Measurements from ENCODE around the gene CBFA2T3. TPM values are rescaled to one million over a fixed set of nuclear protein-coding genes. Genes with fewer than 3 reads are reported as not detected.
"Not testable (repeated sequence)": the region's sequence is repeated elsewhere in the genome, so short reads cannot be mapped to it uniquely, and the experiment has no call there.

Gene CBFA2T3
- total and polyA plus RNA-seq, 10 donors, result 8.4 to 59.8 (median 26.3) TPM

DNA sequence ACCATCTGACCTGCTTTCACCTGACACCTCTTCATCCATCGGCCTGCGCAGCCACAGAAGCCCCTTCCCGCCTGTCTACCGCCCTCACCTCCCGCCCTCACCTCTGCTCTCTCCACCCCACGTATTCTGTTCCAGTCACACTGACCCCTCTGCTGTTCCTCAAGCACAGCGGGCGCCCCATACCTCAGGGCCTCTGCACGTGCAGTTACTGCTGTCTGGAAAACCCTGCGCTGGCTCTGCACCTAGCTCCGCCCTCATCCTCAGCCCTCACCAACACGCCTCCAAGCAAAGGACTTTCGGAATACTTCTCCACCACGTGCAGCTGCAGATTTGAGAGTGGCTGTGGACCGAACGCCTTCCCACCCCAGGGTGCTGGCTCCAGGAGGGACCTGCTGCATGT lies 85.9 kb downstream of the CBFA2T3 start:
- no peak for DNase-seq
- Histone ChIP-seq H3K4me3 (no peak overlapping the region), H3K27me3 (replicated peaks in 1 of 7) (no peaks in the 10 kb centered on the region), H3K36me3 (peaks cover 0 to 88% (median 35%) of the 10 kb centered on the region in 6 donors), H3K27ac (no peak overlapping the region), H3K9me3 (no peaks in the 10 kb centered on the region), H3K4me1 (peaks cover 4 to 42% (median 22%) of the 10 kb centered on the region in 6 donors)
- intact Hi-C loops (cut with DNase I; ENCODE audit: low total_unique reads), result no loop called here
- WGBS, 5 donors, result 88 to 96% (median 92%) methylated on average over 16 of the region's 16 CpGs
- TF ChIP-seq POLR2AphosphoS5 (IDR thresholded peaks at IDR 0.05) (no peak), POLR2A (IDR thresholded peaks at IDR 0.05) (no peak)
- TF ChIP-seq, protein P1, sequence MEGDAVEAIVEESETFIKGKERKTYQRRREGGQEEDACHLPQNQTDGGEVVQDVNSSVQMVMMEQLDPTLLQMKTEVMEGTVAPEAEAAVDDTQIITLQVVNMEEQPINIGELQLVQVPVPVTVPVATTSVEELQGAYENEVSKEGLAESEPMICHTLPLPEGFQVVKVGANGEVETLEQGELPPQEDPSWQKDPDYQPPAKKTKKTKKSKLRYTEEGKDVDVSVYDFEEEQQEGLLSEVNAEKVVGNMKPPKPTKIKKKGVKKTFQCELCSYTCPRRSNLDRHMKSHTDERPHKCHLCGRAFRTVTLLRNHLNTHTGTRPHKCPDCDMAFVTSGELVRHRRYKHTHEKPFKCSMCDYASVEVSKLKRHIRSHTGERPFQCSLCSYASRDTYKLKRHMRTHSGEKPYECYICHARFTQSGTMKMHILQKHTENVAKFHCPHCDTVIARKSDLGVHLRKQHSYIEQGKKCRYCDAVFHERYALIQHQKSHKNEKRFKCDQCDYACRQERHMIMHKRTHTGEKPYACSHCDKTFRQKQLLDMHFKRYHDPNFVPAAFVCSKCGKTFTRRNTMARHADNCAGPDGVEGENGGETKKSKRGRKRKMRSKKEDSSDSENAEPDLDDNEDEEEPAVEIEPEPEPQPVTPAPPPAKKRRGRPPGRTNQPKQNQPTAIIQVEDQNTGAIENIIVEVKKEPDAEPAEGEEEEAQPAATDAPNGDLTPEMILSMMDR (IDR thresholded peaks at IDR 0.05 in 8 of 11, conservative IDR thresholded peaks at IDR 0.05 in 3 of 11), result no peak

DNA sequence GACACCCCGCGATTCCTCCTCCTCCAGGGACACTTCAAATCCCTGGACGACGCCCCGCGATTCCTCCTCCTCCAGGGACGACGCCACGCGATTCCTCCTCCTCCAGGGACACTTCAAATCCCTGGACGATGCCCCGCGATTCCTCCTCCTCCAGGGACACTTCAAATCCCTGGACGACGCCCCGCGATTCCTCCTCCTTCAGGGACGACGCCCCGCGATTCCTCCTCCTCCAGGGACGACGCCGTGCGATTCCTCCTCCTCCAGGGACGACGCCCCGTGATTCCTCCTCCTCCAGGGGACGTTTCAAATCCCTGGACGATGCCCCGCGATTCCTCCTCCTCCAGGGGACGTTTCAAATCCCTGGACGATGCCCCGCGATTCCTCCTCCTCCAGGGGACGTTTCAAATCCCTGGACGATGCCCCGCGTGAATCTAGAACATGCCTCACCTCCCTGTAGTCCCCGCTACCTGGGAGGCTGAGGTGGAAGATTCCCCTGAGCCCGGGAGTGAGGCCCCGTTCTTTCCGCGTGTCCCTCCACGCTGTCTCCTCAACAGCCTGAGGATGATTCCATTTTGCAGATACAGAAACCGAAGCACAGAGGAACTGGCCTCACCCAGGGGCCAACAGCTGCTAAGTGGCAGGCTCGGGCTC lies 87.2 kb downstream of the CBFA2T3 start:
- intact Hi-C loops (cut with DNase I; ENCODE audit: low total_unique reads); H3K27me3 ChIP-seq (replicated peaks in 1 of 7); H3K27ac ChIP-seq; H3K9me3 ChIP-seq; H3K4me3 ChIP-seq; DNase-seq: not testable (repeated sequence)
- WGBS, 5 donors, result 92 to 96% (median 94%) methylated on average over 47 to 48 of the region's 48 CpGs
- Histone ChIP-seq H3K36me3 (peaks cover 0 to 88% (median 42%) of the 10 kb centered on the region in 6 donors), H3K4me1 (peaks cover 1 to 35% (median 17%) of the 10 kb centered on the region in 6 donors)

DNA sequence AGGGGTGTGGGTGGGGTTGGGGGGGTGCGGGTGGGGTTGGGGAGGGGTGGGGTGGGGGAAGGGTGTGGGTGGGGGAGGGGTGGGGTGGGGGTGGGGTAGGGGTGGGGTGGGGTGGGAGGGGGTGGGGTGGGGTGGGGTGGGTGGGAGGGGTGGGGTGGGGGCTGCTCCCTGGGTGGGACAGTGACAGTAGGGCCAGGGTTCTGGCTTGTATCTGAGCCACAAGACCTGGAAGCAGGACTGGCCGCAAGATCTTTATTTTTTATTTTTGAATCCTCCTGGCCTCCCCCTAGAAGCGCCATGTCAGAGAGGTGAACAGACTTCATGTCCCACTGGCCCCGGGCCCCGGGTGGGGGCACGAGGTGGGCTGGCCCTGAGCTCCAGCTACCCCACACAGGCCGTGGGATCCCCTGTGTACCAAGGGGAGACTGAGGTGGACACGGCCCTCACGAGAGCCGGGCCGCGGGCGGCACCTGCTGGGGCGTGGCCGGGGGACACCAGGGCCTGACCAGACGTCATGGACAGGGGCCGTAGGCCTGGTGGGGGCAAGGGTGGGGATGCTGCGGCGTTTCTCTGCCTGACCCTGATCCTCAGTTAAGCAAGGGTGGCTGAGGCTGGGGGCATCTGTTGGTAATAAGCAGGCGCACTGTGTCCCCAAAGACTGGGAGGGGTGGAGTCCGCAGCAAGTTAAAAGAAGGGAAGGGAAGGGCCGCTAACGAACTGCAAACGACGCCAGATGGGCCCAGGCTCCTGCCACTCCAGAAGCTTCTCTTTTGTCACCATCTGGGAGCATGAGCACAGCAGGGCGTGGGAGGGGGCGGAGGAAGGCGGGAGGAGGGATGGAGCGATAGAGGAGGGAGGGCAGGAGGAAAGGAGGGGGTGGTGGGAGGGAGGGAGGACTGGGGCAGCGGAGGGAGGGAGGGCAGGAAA lies 88.3 kb downstream of the CBFA2T3 start:
- Histone ChIP-seq H3K36me3 (peaks cover 0 to 96% (median 53%) of the 10 kb centered on the region in 6 donors), H3K4me1 (peaks cover 0 to 31% (median 13%) of the 10 kb centered on the region in 6 donors), H3K27ac (peak overlapping the region in 2 of 8 donors; percentile 28 to 51), H3K27me3 (replicated peaks in 1 of 7) (no peaks in the 10 kb centered on the region), H3K4me3 (no peak overlapping the region), H3K9me3 (no peaks in the 10 kb centered on the region)
- TF ChIP-seq POLR2A (IDR thresholded peaks at IDR 0.05) (no peak), POLR2AphosphoS5 (IDR thresholded peaks at IDR 0.05) (no peak)
- TF ChIP-seq, protein P1 (IDR thresholded peaks at IDR 0.05 in 8 of 11, conservative IDR thresholded peaks at IDR 0.05 in 3 of 11), result no peak
- no peak for DNase-seq
- WGBS, 5 donors, result 77 to 84% (median 80%) methylated on average over 26 to 29 of the region's 30 CpGs
- intact Hi-C loops (cut with DNase I; ENCODE audit: low total_unique reads), result no loop called here

DNA sequence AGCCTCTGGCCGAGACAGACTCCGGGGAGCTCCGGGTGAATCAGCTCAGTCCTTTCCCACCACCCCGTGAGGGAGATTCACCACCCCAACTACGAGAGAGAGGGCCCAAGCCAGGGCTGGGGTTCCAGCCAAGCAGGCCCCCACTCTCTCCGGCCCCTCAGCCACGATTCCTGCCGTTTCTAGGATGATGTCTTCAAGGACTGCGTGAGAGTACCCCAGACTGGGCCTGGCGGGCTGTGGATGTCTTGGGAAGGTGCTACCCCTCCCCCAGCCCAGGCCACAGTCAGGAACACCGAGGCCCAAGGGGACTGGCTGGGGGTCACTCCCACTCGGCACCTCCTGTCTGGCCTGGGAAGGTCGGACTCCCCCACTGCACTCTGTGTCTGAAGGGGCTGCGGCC lies 89.0 kb downstream of the CBFA2T3 start:
- 80 to 90% (median 85%) methylated on average over 4 to 14 of the region's 14 CpGs for WGBS, 5 donors
- H3K27ac ChIP-seq, result peak overlapping the region in 7 of 8 donors; percentile 29 to 69 (median 59)
- intact Hi-C loops (cut with DNase I; ENCODE audit: low total_unique reads), result no loop called here
- peaks cover 0 to 96% (median 60%) of the 10 kb centered on the region in 6 donors for H3K36me3 ChIP-seq
- no peaks in the 10 kb centered on the region for H3K9me3 ChIP-seq
- H3K27me3 ChIP-seq (replicated peaks in 1 of 7), result no peaks in the 10 kb centered on the region
- H3K4me1 ChIP-seq, result peaks cover 0 to 31% (median 13%) of the 10 kb centered on the region in 6 donors
- DNase-seq, result no peak
- TF ChIP-seq, protein P1 (IDR thresholded peaks at IDR 0.05 in 8 of 11, conservative IDR thresholded peaks at IDR 0.05 in 3 of 11), result no peak
- TF ChIP-seq POLR2AphosphoS5 (IDR thresholded peaks at IDR 0.05), result no peak
- TF ChIP-seq POLR2A (IDR thresholded peaks at IDR 0.05), result no peak
- H3K4me3 ChIP-seq, result no peak overlapping the region

Measured in spleen (tissue), 11 donors.